ENCODE data around the gene CPNE7.
A peak's percentile ranks its signal among the peaks of the same experiment; 100 is the strongest.

Gene CPNE7

DNA sequence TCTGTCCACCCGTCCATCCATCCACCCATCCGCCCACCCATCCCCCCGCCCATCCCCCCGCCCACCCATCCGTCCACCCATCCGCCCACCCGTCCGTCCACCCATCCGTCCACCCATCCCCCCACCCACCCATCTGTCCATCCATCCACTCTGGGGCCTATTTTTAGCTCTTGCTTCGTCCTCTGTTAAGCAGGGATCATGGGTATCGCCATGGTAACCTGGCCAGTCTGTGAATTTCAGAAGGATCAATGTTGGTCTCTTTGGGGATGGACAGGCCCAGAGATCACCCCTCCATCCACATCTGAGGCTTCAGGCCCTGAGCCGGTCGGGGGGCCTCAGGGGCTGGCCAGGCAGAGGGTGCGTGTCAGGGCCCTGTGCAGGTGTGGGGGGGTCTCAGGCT is 22.6 kb downstream of the CPNE7 start:
- DNase-seq (ENCODE audit: low spot score), result no peak
- TF ChIP-seq, protein P1, sequence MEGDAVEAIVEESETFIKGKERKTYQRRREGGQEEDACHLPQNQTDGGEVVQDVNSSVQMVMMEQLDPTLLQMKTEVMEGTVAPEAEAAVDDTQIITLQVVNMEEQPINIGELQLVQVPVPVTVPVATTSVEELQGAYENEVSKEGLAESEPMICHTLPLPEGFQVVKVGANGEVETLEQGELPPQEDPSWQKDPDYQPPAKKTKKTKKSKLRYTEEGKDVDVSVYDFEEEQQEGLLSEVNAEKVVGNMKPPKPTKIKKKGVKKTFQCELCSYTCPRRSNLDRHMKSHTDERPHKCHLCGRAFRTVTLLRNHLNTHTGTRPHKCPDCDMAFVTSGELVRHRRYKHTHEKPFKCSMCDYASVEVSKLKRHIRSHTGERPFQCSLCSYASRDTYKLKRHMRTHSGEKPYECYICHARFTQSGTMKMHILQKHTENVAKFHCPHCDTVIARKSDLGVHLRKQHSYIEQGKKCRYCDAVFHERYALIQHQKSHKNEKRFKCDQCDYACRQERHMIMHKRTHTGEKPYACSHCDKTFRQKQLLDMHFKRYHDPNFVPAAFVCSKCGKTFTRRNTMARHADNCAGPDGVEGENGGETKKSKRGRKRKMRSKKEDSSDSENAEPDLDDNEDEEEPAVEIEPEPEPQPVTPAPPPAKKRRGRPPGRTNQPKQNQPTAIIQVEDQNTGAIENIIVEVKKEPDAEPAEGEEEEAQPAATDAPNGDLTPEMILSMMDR (IDR thresholded peaks at IDR 0.05; ENCODE audit: extremely low read depth, missing control alignments), result no peak

DNA sequence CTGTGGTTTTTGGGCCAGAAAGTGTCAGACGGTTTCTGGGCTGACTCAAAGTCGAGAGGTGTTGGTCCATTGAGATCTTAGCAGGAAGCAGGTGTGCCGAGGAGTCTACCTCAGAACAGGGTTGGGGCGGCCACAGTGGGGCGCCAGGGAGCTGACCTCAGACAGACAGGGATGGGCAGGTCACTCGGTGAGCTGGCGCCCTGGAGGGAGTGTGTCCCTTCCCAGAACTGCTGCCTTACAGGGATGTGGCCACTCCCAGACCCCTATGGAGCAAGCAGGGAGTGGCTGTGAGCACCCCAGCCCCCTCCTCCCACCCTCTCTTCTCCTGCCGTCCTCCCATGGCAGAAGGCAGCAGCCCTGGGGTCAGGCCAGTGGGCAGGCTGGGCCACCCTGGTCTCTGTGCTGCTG is 23.9 kb downstream of the CPNE7 start:
- peak; percentile 68 for DNase-seq (ENCODE audit: low spot score)
- TF ChIP-seq, protein P1 (IDR thresholded peaks at IDR 0.05; ENCODE audit: extremely low read depth, missing control alignments), result peak; percentile 21

DNA sequence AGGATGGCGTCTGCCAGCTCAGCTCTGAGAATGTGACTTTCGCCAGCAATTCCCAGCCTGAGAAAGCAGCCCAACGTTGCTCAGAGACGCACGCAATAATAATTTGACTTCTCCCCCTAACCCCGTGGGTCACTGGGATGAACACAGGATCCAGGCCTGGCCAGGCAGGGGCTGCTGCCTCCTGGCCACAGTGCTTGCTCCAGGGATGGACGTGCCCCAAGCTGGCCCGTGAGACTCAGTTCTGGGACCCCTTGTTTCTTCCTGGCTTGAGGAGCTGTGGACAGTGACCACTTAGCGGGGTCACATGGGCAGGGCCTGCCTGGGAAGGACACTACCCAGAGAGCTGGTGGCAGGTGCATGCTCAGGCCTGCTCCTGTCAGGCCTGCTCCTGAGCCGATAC is 24.3 kb downstream of the CPNE7 start:
- TF ChIP-seq, protein P1 (IDR thresholded peaks at IDR 0.05; ENCODE audit: extremely low read depth, missing control alignments), result no peak
- no peak for DNase-seq (ENCODE audit: low spot score)

DNA sequence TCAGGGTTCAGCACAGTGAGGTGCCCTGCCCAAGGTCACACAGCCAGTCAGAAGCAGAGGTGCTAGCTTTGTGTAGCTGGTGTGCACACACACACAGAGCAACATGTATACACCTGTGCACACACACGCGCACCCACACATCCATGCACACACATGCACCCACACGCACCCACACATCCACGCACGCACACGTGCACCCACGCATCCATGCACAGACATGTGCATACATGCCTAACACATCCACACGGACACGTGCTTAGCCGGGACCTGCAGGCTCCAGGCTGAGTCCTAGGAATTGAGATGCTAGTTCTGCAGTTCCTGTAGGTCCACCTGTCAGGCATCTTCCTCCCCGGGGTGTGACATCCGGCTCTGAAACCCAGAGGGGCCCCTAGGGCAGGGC is 24.9 kb downstream of the CPNE7 start:
- TF ChIP-seq, protein P1 (IDR thresholded peaks at IDR 0.05; ENCODE audit: extremely low read depth, missing control alignments), result no peak
- no peak for DNase-seq (ENCODE audit: low spot score)

DNA sequence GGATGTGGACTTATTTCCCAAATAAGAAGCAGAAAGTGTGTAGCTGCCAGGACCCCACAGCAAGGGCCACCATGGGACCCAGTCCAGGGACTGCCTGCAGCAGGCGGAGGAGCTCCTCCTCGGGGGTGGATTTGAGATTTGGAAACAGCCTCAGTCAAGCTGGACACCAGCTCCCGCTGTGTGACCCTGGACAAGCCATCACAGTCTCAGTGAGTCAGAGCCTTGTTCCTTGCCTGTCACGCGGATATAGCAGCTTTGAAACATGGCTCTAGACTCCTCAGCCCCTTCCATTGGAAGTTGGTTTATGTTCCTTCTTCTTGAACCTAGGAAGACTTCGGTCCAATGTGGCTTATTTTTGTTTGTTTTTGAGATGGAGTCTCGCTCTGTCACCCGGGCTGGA is 25.4 kb downstream of the CPNE7 start:
- no peak for DNase-seq (ENCODE audit: low spot score)
- TF ChIP-seq, protein P1 (IDR thresholded peaks at IDR 0.05; ENCODE audit: extremely low read depth, missing control alignments), result no peak

DNA sequence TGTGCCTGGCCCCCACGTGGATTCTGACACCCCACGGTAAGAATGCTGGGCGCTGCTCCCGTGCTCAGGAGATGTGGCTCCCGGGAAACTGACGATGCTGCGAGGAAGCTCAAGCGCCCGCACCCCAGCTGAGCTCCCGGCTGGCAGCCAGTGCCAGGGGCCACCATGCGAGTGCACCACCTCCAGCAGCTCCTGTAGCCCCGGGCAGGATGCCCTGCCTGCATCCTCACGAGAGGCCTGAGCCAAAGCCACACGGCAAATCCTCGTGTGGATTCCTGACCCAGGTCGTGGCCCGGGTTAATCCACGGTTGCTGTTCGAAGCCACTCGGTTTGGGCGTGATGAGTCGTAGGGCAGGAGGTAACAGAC is 26.3 kb downstream of the CPNE7 start:
- TF ChIP-seq, protein P1 (IDR thresholded peaks at IDR 0.05; ENCODE audit: extremely low read depth, missing control alignments), result no peak

DNA sequence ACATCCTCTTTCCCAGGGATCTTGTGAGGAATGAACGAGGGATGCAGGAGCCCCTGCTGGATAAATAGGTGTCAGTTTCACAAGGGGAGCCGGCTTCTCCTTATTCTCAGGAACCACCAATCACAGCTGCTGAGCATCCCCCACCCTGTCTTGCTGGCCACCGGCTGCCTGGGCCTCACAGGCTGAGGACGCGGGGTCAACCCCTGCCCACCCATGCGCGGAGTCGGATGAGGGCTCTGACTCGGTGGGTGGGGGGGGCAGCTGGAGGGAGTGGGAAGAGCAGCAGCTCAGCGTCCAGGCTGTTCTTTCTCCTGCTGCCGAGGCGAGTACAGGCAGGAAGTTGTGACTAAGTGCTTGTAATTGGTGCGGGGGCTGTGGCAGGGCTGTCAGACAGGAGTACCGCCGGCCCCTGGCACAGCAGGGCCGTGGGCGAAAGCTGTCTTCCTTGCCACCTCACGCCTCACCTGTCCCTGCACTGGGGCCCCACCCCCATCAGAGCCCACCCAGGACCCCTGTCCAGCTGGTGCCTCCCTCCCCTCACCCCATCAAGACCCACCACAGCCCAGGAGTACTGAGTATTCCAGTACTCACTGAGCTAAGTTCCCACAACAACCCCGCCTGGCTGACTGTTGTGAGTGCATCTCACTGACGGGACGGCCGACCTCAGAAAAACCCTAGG is 26.9 kb downstream of the CPNE7 start:
- TF ChIP-seq, protein P1 (IDR thresholded peaks at IDR 0.05; ENCODE audit: extremely low read depth, missing control alignments), result no peak
- DNase-seq (ENCODE audit: low spot score), result peak; percentile 73

More for the DNA sequence above, 26.3 kb downstream of the CPNE7 start:
- no peak for DNase-seq (ENCODE audit: low spot score)
